Measurements from ENCODE around the gene ECHS1.

ECHS1 gene

GRCh38 chr10:133354672-133355240, 18.4 kb downstream of the ECHS1 start:
- no peaks in the 10 kb centered on the region for H3K9me3 ChIP-seq (ENCODE audit: control insufficient read depth, low read depth, low read length)

GRCh38 chr10:133353988-133354605, 19.1 kb downstream of the ECHS1 start:
- H3K9ac ChIP-seq (ENCODE audit: low read length): no peak overlapping the region
- no peaks in the 10 kb centered on the region for H3K9me3 ChIP-seq (ENCODE audit: control insufficient read depth, low read depth, low read length)
- H3K4me1 ChIP-seq (ENCODE audit: control insufficient read depth, low read depth, low read length): no peaks in the 10 kb centered on the region
- H3K27me3 ChIP-seq (ENCODE audit: control insufficient read depth, insufficient read depth, low read length): no peaks in the 10 kb centered on the region
- no peak overlapping the region for H3K4me3 ChIP-seq (ENCODE audit: low read length)
- H3K27ac ChIP-seq (ENCODE audit: low read length): no peak overlapping the region
- H3K36me3 ChIP-seq (ENCODE audit: control insufficient read depth, low read depth, low read length): peaks cover 5% of the 10 kb centered on the region

More at GRCh38 chr10:133354672-133355240, 18.4 kb downstream of the ECHS1 start:
- Histone ChIP-seq H3K4me1 (ENCODE audit: control insufficient read depth, low read depth, low read length) (no peaks in the 10 kb centered on the region), H3K27me3 (ENCODE audit: control insufficient read depth, insufficient read depth, low read length) (peaks cover 3% of the 10 kb centered on the region), H3K27ac (ENCODE audit: low read length) (no peak overlapping the region), H3K4me3 (ENCODE audit: low read length) (no peak overlapping the region), H3K9ac (ENCODE audit: low read length) (no peak overlapping the region), H3K36me3 (ENCODE audit: control insufficient read depth, low read depth, low read length) (peaks cover 5% of the 10 kb centered on the region)

GRCh38 chr10:133353202-133353959, 19.8 kb downstream of the ECHS1 start:
- peaks cover 5% of the 10 kb centered on the region for H3K36me3 ChIP-seq (ENCODE audit: control insufficient read depth, low read depth, low read length)
- H3K4me1 ChIP-seq (ENCODE audit: control insufficient read depth, low read depth, low read length): no peaks in the 10 kb centered on the region
- no peak overlapping the region for H3K27ac ChIP-seq (ENCODE audit: low read length)
- no peaks in the 10 kb centered on the region for H3K27me3 ChIP-seq (ENCODE audit: control insufficient read depth, insufficient read depth, low read length)
- no peaks in the 10 kb centered on the region for H3K9me3 ChIP-seq (ENCODE audit: control insufficient read depth, low read depth, low read length)
- no peak overlapping the region for H3K9ac ChIP-seq (ENCODE audit: low read length)
- no peak overlapping the region for H3K4me3 ChIP-seq (ENCODE audit: low read length)

GRCh38 chr10:133351408-133352318, 21.5 kb downstream of the ECHS1 start:
- Histone ChIP-seq H3K27ac (ENCODE audit: low read length) (no peak overlapping the region), H3K4me3 (ENCODE audit: low read length) (no peak overlapping the region), H3K27me3 (ENCODE audit: control insufficient read depth, insufficient read depth, low read length) (no peaks in the 10 kb centered on the region), H3K9ac (ENCODE audit: low read length) (no peak overlapping the region), H3K4me1 (ENCODE audit: control insufficient read depth, low read depth, low read length) (no peaks in the 10 kb centered on the region), H3K36me3 (ENCODE audit: control insufficient read depth, low read depth, low read length) (peaks cover 5% of the 10 kb centered on the region), H3K9me3 (ENCODE audit: control insufficient read depth, low read depth, low read length) (no peaks in the 10 kb centered on the region)

GRCh38 chr10:133350950-133351329, 22.2 kb downstream of the ECHS1 start:
- no peaks in the 10 kb centered on the region for H3K9me3 ChIP-seq (ENCODE audit: control insufficient read depth, low read depth, low read length)
- H3K27me3 ChIP-seq (ENCODE audit: control insufficient read depth, insufficient read depth, low read length): no peaks in the 10 kb centered on the region
- no peak overlapping the region for H3K4me3 ChIP-seq (ENCODE audit: low read length)
- H3K9ac ChIP-seq (ENCODE audit: low read length): no peak overlapping the region
- peaks cover 5% of the 10 kb centered on the region for H3K36me3 ChIP-seq (ENCODE audit: control insufficient read depth, low read depth, low read length)
- no peaks in the 10 kb centered on the region for H3K4me1 ChIP-seq (ENCODE audit: control insufficient read depth, low read depth, low read length)
- no peak overlapping the region for H3K27ac ChIP-seq (ENCODE audit: low read length)

GRCh38 chr10:133350283-133350949, 22.7 kb downstream of the ECHS1 start:
- no peak overlapping the region for H3K27ac ChIP-seq (ENCODE audit: low read length)
- H3K4me3 ChIP-seq (ENCODE audit: low read length): no peak overlapping the region
- no peaks in the 10 kb centered on the region for H3K4me1 ChIP-seq (ENCODE audit: control insufficient read depth, low read depth, low read length)
- peaks cover 4% of the 10 kb centered on the region for H3K36me3 ChIP-seq (ENCODE audit: control insufficient read depth, low read depth, low read length)
- no peaks in the 10 kb centered on the region for H3K27me3 ChIP-seq (ENCODE audit: control insufficient read depth, insufficient read depth, low read length)
- H3K9ac ChIP-seq (ENCODE audit: low read length): no peak overlapping the region
- H3K9me3 ChIP-seq (ENCODE audit: control insufficient read depth, low read depth, low read length): no peaks in the 10 kb centered on the region

- H3K27ac ChIP-seq (ENCODE audit: low read length): no peak overlapping the region
- no peaks in the 10 kb centered on the region for H3K27me3 ChIP-seq (ENCODE audit: control insufficient read depth, insufficient read depth, low read length)
- no peaks in the 10 kb centered on the region for H3K36me3 ChIP-seq (ENCODE audit: control insufficient read depth, low read depth, low read length)
- H3K9ac ChIP-seq (ENCODE audit: low read length): no peak overlapping the region
- H3K9me3 ChIP-seq (ENCODE audit: control insufficient read depth, low read depth, low read length): no peaks in the 10 kb centered on the region
- no peak overlapping the region for H3K4me3 ChIP-seq (ENCODE audit: low read length)
- no peaks in the 10 kb centered on the region for H3K4me1 ChIP-seq (ENCODE audit: control insufficient read depth, low read depth, low read length)
Observed at GRCh38 chr10:133349577-133350011, 23.6 kb downstream of the ECHS1 start.

GRCh38 chr10:133349160-133349568, 24.0 kb downstream of the ECHS1 start:
- H3K4me1 ChIP-seq (ENCODE audit: control insufficient read depth, low read depth, low read length): no peaks in the 10 kb centered on the region
- no peak overlapping the region for H3K9ac ChIP-seq (ENCODE audit: low read length)
- no peak overlapping the region for H3K27ac ChIP-seq (ENCODE audit: low read length)
- H3K9me3 ChIP-seq (ENCODE audit: control insufficient read depth, low read depth, low read length): no peaks in the 10 kb centered on the region
- H3K36me3 ChIP-seq (ENCODE audit: control insufficient read depth, low read depth, low read length): no peaks in the 10 kb centered on the region
- H3K27me3 ChIP-seq (ENCODE audit: control insufficient read depth, insufficient read depth, low read length): no peaks in the 10 kb centered on the region
- H3K4me3 ChIP-seq (ENCODE audit: low read length): no peak overlapping the region

- no peaks in the 10 kb centered on the region for H3K27me3 ChIP-seq (ENCODE audit: control insufficient read depth, insufficient read depth, low read length)
- no peak overlapping the region for H3K27ac ChIP-seq (ENCODE audit: low read length)
- H3K4me3 ChIP-seq (ENCODE audit: low read length): no peak overlapping the region
- H3K9me3 ChIP-seq (ENCODE audit: control insufficient read depth, low read depth, low read length): no peaks in the 10 kb centered on the region
- no peak overlapping the region for H3K9ac ChIP-seq (ENCODE audit: low read length)
- H3K36me3 ChIP-seq (ENCODE audit: control insufficient read depth, low read depth, low read length): no peaks in the 10 kb centered on the region
- no peaks in the 10 kb centered on the region for H3K4me1 ChIP-seq (ENCODE audit: control insufficient read depth, low read depth, low read length)
Observed at GRCh38 chr10:133347710-133348517, 25.2 kb downstream of the ECHS1 start.

GRCh38 chr10:133346413-133346812, 26.7 kb downstream of the ECHS1 start:
- Histone ChIP-seq H3K36me3 (ENCODE audit: control insufficient read depth, low read depth, low read length) (no peaks in the 10 kb centered on the region), H3K27me3 (ENCODE audit: control insufficient read depth, insufficient read depth, low read length) (peaks cover 6% of the 10 kb centered on the region), H3K4me1 (ENCODE audit: control insufficient read depth, low read depth, low read length) (no peaks in the 10 kb centered on the region), H3K4me3 (ENCODE audit: low read length) (no peak overlapping the region), H3K9me3 (ENCODE audit: control insufficient read depth, low read depth, low read length) (no peaks in the 10 kb centered on the region), H3K9ac (ENCODE audit: low read length) (no peak overlapping the region), H3K27ac (ENCODE audit: low read length) (no peak overlapping the region)

Measured in iPS-18a (cell line).